ENCODE measurements around the gene MRPS23. TPM values are rescaled to one million over a fixed set of nuclear protein-coding genes. Genes with fewer than 3 reads are reported as not detected.

MRPS23 gene
- total RNA-seq, 6 experiments from 2014 or later = 47.0 to 62.5 (median 56.4) TPM

GRCh38 chr17:57892820-57893595 is 43.2 kb upstream of the MRPS23 start:
- Mint-ChIP-seq H3K36me3 (ENCODE audit: low read depth) (peaks cover 6% of the 10 kb centered on the region; the same call in 1 of the 2 replicates), H3K4me3 (peak overlapping the region; percentile 85), H3K9me3 (no peaks in the 10 kb centered on the region), H3K4me1 (ENCODE audit: low read depth) (peaks cover 70% of the 10 kb centered on the region), H3K27ac (peak overlapping the region; percentile 99), H3K27me3 (ENCODE audit: insufficient read depth) (peaks cover 6% of the 10 kb centered on the region)
- DNase-seq = peak; percentile 99
- TF ChIP-seq, protein P1, sequence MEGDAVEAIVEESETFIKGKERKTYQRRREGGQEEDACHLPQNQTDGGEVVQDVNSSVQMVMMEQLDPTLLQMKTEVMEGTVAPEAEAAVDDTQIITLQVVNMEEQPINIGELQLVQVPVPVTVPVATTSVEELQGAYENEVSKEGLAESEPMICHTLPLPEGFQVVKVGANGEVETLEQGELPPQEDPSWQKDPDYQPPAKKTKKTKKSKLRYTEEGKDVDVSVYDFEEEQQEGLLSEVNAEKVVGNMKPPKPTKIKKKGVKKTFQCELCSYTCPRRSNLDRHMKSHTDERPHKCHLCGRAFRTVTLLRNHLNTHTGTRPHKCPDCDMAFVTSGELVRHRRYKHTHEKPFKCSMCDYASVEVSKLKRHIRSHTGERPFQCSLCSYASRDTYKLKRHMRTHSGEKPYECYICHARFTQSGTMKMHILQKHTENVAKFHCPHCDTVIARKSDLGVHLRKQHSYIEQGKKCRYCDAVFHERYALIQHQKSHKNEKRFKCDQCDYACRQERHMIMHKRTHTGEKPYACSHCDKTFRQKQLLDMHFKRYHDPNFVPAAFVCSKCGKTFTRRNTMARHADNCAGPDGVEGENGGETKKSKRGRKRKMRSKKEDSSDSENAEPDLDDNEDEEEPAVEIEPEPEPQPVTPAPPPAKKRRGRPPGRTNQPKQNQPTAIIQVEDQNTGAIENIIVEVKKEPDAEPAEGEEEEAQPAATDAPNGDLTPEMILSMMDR (IDR thresholded peaks at IDR 0.05) = peak; percentile 21

DNA sequence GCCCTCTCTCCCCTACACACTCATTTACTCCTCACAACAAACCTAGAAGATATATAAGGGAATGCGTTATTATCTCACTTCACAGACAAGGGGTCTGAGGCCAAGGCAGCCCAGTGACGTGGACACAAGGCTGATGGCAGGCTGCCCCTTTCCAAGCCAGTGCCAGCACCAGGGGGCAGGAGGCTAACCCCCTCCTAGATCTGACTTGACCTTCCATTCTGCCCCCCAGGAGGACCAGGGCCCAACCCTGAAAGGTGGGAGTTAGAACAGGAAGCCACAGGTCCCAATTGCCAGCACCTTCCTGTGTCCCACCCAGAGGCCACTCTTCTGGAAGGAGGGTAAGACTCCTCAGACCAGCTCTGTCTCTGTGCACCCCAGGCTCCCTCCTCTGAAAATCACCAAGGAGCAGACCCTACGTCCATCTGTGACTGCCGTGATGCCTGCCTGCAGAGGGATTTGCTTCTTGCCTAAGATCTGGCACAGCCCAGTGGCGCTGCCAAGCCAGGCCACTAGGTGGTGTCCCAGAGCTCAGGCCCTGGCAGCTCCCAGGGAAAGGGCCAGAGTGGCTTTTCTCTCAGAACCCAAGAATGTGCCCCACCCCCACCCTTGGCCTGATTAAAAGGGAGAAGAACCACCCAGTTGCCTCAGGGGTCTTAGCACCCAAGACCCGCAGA is 42.4 kb upstream of the MRPS23 start:
- Mint-ChIP-seq H3K27me3 (ENCODE audit: insufficient read depth) (peaks cover 6% of the 10 kb centered on the region), H3K36me3 (ENCODE audit: low read depth) (peaks cover 6% of the 10 kb centered on the region; the same call in 1 of the 2 replicates), H3K4me1 (ENCODE audit: low read depth) (peaks cover 69% of the 10 kb centered on the region), H3K9me3 (no peaks in the 10 kb centered on the region), H3K27ac (peak overlapping the region; percentile 99), H3K4me3 (peak overlapping the region; percentile 85)
- TF ChIP-seq, protein P1 (IDR thresholded peaks at IDR 0.05) = peak; percentile 98
- peak; percentile 85 for DNase-seq

GRCh38 chr17:57890857-57891232 is 41.0 kb upstream of the MRPS23 start:
- Mint-ChIP-seq H3K27ac (peak overlapping the region; percentile 99), H3K4me1 (ENCODE audit: low read depth) (peaks cover 69% of the 10 kb centered on the region), H3K27me3 (ENCODE audit: insufficient read depth) (peaks cover 6% of the 10 kb centered on the region), H3K9me3 (no peaks in the 10 kb centered on the region), H3K36me3 (ENCODE audit: low read depth) (peaks cover 6% of the 10 kb centered on the region; the same call in 1 of the 2 replicates), H3K4me3 (no peak overlapping the region)
- TF ChIP-seq, protein P1 (IDR thresholded peaks at IDR 0.05) = no peak
- no peak for DNase-seq

DNA sequence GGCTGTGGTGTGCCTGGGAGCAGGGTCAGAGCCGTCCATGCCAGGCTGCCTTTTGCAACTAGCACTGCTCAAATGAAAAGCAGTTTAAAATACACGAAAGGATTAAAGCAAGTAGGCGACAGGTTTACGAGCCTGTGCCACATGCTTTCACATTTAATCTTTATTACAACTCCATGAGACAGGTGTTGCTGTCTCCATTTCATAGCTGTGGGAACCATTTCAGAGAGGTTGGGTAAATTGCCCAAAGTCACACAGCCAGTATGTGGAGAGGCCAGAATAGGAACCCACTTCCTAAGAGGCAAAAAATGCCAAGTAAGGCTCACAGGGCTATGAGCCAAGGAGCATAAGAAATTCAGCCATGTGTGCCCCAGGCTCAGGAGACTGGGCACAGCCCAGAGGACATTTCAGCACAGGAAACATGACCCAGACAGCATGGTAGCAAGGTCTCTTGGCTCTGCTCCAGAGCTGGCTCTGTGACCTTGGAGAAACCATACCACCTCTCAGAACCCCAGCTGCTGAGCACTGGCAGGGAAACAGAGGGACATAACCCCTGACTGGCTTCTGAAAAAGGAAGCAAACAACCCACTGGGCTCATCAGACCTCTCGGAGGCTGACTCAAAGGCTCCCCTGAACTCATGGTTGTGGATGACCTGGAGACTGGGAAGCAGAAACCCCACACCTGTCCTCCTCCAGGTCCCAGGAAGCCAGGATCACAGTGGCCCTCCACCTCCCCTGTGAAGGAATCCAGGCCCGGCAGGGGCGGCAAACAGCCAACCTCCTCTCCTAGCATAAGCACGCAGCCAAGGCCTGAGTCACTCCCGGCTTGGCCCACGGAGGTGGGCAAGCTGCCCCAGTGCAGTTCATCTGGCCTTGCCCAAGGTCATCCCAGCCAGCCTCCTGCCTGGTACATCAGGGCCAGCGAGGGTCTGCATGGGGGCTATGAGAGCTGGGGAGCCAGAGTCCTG is 40.3 kb upstream of the MRPS23 start:
- Mint-ChIP-seq H3K36me3 (ENCODE audit: low read depth) (peaks cover 6% of the 10 kb centered on the region; the same call in 1 of the 2 replicates), H3K9me3 (no peaks in the 10 kb centered on the region), H3K4me1 (ENCODE audit: low read depth) (peaks cover 68% of the 10 kb centered on the region), H3K4me3 (no peak overlapping the region), H3K27me3 (ENCODE audit: insufficient read depth) (peaks cover 6% of the 10 kb centered on the region), H3K27ac (peak overlapping the region; percentile 99)
- DNase-seq = peak; percentile 80
- TF ChIP-seq, protein P1 (IDR thresholded peaks at IDR 0.05) = peak; percentile 11; the same call in 1 of the 2 replicates

GRCh38 chr17:57889252-57889651 is 39.4 kb upstream of the MRPS23 start:
- Mint-ChIP-seq H3K27ac (peak overlapping the region; percentile 99), H3K4me3 (no peak overlapping the region), H3K27me3 (ENCODE audit: insufficient read depth) (peaks cover 6% of the 10 kb centered on the region), H3K9me3 (no peaks in the 10 kb centered on the region), H3K4me1 (ENCODE audit: low read depth) (peaks cover 63% of the 10 kb centered on the region), H3K36me3 (ENCODE audit: low read depth) (peaks cover 14% of the 10 kb centered on the region)
- TF ChIP-seq, protein P1 (IDR thresholded peaks at IDR 0.05) = no peak
- no peak for DNase-seq

Data from HFFc6 (cell line).